ENCODE measurements around the gene STARD3NL. TPM values are rescaled to one million over a fixed set of nuclear protein-coding genes. Genes with fewer than 3 reads are reported as not detected.
"Not testable (repeated sequence)": the region's sequence is repeated elsewhere in the genome, so short reads cannot be mapped to it uniquely, and the experiment has no call there.

The STARD3NL gene
- total RNA-seq, 1 experiment from 2014 or later: 24.5 TPM

- no peak for TF ChIP-seq CTCF (IDR thresholded peaks at IDR 0.05; ENCODE audit: unreplicated experiment)
- intact Hi-C loops (cut with micrococcal nuclease): no loop called here
- POLR2A ChIA-PET: no interaction called here
- peaks cover 43% of the 10 kb centered on the region for H3K36me3 Mint-ChIP-seq (ENCODE audit: insufficient read depth, unreplicated experiment)
- no peak for DNase-seq (ENCODE audit: unreplicated experiment)
- H3K4me3 Mint-ChIP-seq (ENCODE audit: unreplicated experiment): no peak overlapping the region
- H3K4me1 Mint-ChIP-seq (ENCODE audit: insufficient read depth, unreplicated experiment): no peaks in the 10 kb centered on the region
- BruUV-seq (replicated peaks): no TSS peak
- CTCF ChIA-PET: interaction anchor here (0.6 to 10.2 kb wide), 4 partner anchors 10 to 155 kb away, joined by 3 to 293 read pairs (median 4); no protein-coding TSS in a partner anchor
- H3K9me3 Mint-ChIP-seq (ENCODE audit: unreplicated experiment): no peaks in the 10 kb centered on the region
- H3K27ac Mint-ChIP-seq (ENCODE audit: low read depth, unreplicated experiment): no peak overlapping the region
- no peaks in the 10 kb centered on the region for H3K27me3 Mint-ChIP-seq (ENCODE audit: insufficient read depth, unreplicated experiment)
Observed at GRCh38 chr7:38224392-38224791, 46.3 kb downstream of the STARD3NL start.

GRCh38 chr7:38229386-38229785, 51.3 kb downstream of the STARD3NL start:
- Mint-ChIP-seq H3K27ac (ENCODE audit: low read depth, unreplicated experiment) (no peak overlapping the region), H3K4me1 (ENCODE audit: insufficient read depth, unreplicated experiment) (no peaks in the 10 kb centered on the region), H3K9me3 (ENCODE audit: unreplicated experiment) (no peaks in the 10 kb centered on the region), H3K36me3 (ENCODE audit: insufficient read depth, unreplicated experiment) (peaks cover 41% of the 10 kb centered on the region), H3K27me3 (ENCODE audit: insufficient read depth, unreplicated experiment) (no peaks in the 10 kb centered on the region), H3K4me3 (ENCODE audit: unreplicated experiment) (no peak overlapping the region)
- intact Hi-C loops (cut with micrococcal nuclease): no loop called here
- TF ChIP-seq CTCF (IDR thresholded peaks at IDR 0.05; ENCODE audit: unreplicated experiment): no peak
- POLR2A ChIA-PET: interaction anchor here (0.6 kb wide), 1 partner anchor 1394 kb away, joined by 3 read pairs; the partner anchor contains the start of gene RALA
- DNase-seq (ENCODE audit: unreplicated experiment): peak; percentile 20
- CTCF ChIA-PET: interaction anchor here (1.6 to 2.8 kb wide), 3 partner anchors 14 to 328 kb away, joined by 6 to 13 read pairs (median 9); no protein-coding TSS in a partner anchor
- BruUV-seq (replicated peaks): no TSS peak

GRCh38 chr7:38229884-38230642, 52.0 kb downstream of the STARD3NL start:
- Mint-ChIP-seq H3K4me1 (ENCODE audit: insufficient read depth, unreplicated experiment) (no peaks in the 10 kb centered on the region), H3K36me3 (ENCODE audit: insufficient read depth, unreplicated experiment) (peaks cover 36% of the 10 kb centered on the region), H3K27ac (ENCODE audit: low read depth, unreplicated experiment) (no peak overlapping the region), H3K9me3 (ENCODE audit: unreplicated experiment) (no peaks in the 10 kb centered on the region), H3K4me3 (ENCODE audit: unreplicated experiment) (no peak overlapping the region), H3K27me3 (ENCODE audit: insufficient read depth, unreplicated experiment) (no peaks in the 10 kb centered on the region)
- no peak for TF ChIP-seq CTCF (IDR thresholded peaks at IDR 0.05; ENCODE audit: unreplicated experiment)
- ChIA-PET CTCF (interaction anchor here (1.6 to 2.8 kb wide), 3 partner anchors 14 to 328 kb away, joined by 6 to 13 read pairs (median 9); no protein-coding TSS in a partner anchor), POLR2A (no interaction called here)
- intact Hi-C loops (cut with micrococcal nuclease): no loop called here
- DNase-seq (ENCODE audit: unreplicated experiment): peak; percentile 18
- BruUV-seq (replicated peaks): no TSS peak

GRCh38 chr7:38232502-38233366, 54.7 kb downstream of the STARD3NL start:
- H3K4me3 Mint-ChIP-seq (ENCODE audit: unreplicated experiment): no peak overlapping the region
- no peak for DNase-seq (ENCODE audit: unreplicated experiment)
- POLR2A ChIA-PET: interaction anchor here (0.9 kb wide), 1 partner anchor 9 kb away, joined by 3 read pairs; no protein-coding TSS in a partner anchor
- CTCF ChIA-PET: interaction anchor here (0.5 to 1.3 kb wide), 3 partner anchors 10 to 84 kb away, joined by 4 read pairs; no protein-coding TSS in a partner anchor
- H3K27ac Mint-ChIP-seq (ENCODE audit: low read depth, unreplicated experiment): no peak overlapping the region
- intact Hi-C loops (cut with micrococcal nuclease): no loop called here
- H3K36me3 Mint-ChIP-seq (ENCODE audit: insufficient read depth, unreplicated experiment): peaks cover 32% of the 10 kb centered on the region
- no peaks in the 10 kb centered on the region for H3K27me3 Mint-ChIP-seq (ENCODE audit: insufficient read depth, unreplicated experiment)
- BruUV-seq (replicated peaks): no TSS peak
- no peaks in the 10 kb centered on the region for H3K4me1 Mint-ChIP-seq (ENCODE audit: insufficient read depth, unreplicated experiment)
- TF ChIP-seq CTCF (IDR thresholded peaks at IDR 0.05; ENCODE audit: unreplicated experiment): no peak
- H3K9me3 Mint-ChIP-seq (ENCODE audit: unreplicated experiment): no peaks in the 10 kb centered on the region

- H3K4me1 Mint-ChIP-seq (ENCODE audit: insufficient read depth, unreplicated experiment); H3K27me3 Mint-ChIP-seq (ENCODE audit: insufficient read depth, unreplicated experiment); H3K27ac Mint-ChIP-seq (ENCODE audit: low read depth, unreplicated experiment); BruUV-seq (replicated peaks); H3K4me3 Mint-ChIP-seq (ENCODE audit: unreplicated experiment); DNase-seq (ENCODE audit: unreplicated experiment); intact Hi-C loops (cut with micrococcal nuclease); H3K9me3 Mint-ChIP-seq (ENCODE audit: unreplicated experiment): not testable (repeated sequence)
- peaks cover 21% of the 10 kb centered on the region for H3K36me3 Mint-ChIP-seq (ENCODE audit: insufficient read depth, unreplicated experiment)
- ChIA-PET CTCF (interaction anchor here (1.4 to 3.3 kb wide), 2 partner anchors 84 to 127 kb away, joined by 3 to 14 read pairs; no protein-coding TSS in a partner anchor), POLR2A (interaction anchor here (0.6 kb wide), 1 partner anchor 1026 kb away, joined by 3 read pairs; no protein-coding TSS in a partner anchor)
Observed at GRCh38 chr7:38234759-38235158, 56.7 kb downstream of the STARD3NL start.
